Esophagus squamous epithelium (tissue), 5 donors: Measurements from ENCODE around the gene COL20A1. TPM values are rescaled to one million over a fixed set of nuclear protein-coding genes. Genes with fewer than 3 reads are reported as not detected.
"Not testable (repeated sequence)": the region's sequence is repeated elsewhere in the genome, so short reads cannot be mapped to it uniquely, and the experiment has no call there.

Experiments
- DNase-seq: peaks from one replicate; lab custom pipeline; 2025; lab: John Stamatoyannopoulos, UW
- H3K27ac ChIP-seq, 4 donors: fragments of 200-600 bp; sonication (generic); one replicate each; pipeline ENCODE4 v1.5.1; 2016 to 2019; ENCODE audit warnings: mild to moderate bottlenecking in 1 of 4
- H3K27me3 ChIP-seq, 4 donors: fragments of 200-600 bp; sonication (generic); 1 replicate in 3 of 4; 2 replicates in 1 of 4; pipeline versions ENCODE4 v1.5.1 to v1.6.0; 2017 to 2021; ENCODE audit warnings: antibody characterized with exemption in 1 of 4
- H3K36me3 ChIP-seq, 3 donors: fragments of 200-600 bp; sonication (generic); one replicate each; pipeline ENCODE4 v1.5.1; 2016 to 2019
- H3K4me1 ChIP-seq, 3 donors: fragments of 200-600 bp; sonication (generic); one replicate each; pipeline ENCODE4 v1.5.1; 2017 to 2019
- H3K4me3 ChIP-seq, 4 donors: fragments of 200-600 bp; sonication (generic); 1 replicate in 3 of 4; 2 replicates in 1 of 4; pipeline ENCODE4 v1.5.1; 2016 to 2019; ENCODE audit warnings: mild to moderate bottlenecking in 2 of 4, moderate library complexity in 1 of 4
- H3K9me3 ChIP-seq, 3 donors: fragments of 200-600 bp; sonication (generic); one replicate each; pipeline ENCODE4 v1.5.1; 2016 to 2019
- CTCF ChIP-seq, 6 experiments: fragments of 450-650 bp in 4 of 6; fragments of 200-600 bp in 2 of 6; sonication (generic) in 2 of 6; IDR thresholded peaks; one replicate each; pipeline ENCODE4 v1.5.1; 2016 to 2019; ENCODE audit warnings: antibody characterized with exemption in 6 of 6, mild to moderate bottlenecking in 4 of 6, moderate library complexity in 4 of 6
- POLR2A ChIP-seq, 4 donors: fragments of 450-650 bp; IDR thresholded peaks; one replicate each; pipeline ENCODE4 v1.6.1; 2017; ENCODE audit warnings: antibody characterized with exemption in 4 of 4, mild to moderate bottlenecking in 4 of 4, moderate library complexity in 3 of 4
- WGBS, 2 donors: methylation state at CpG; one replicate each; pipeline ENCODE4 v1.1.5; 2018; 5-methylcytosine and 5-hydroxymethylcytosine counted together
- intact Hi-C: fragments of 100-400 bp; cut with DNase I; formaldehyde crosslinking; loops from one replicate; pipeline ENCODE4 v1.15.0; 2022
- total RNA-seq, 4 donors: library from RNA; depleted of rRNA; stranded (reverse); fragments of >200 nt; gene quantifications; one replicate each; pipeline ENCODE4 v1.1.0, GENCODE V29; 2016
- donor health status: DM: yes; HTN: yes; CAD: no.

Gene COL20A1
- total RNA-seq, 4 donors from 2014 or later, result not detected

- Histone ChIP-seq H3K9me3 (peaks cover 0 to 8% (median 0%) of the 10 kb centered on the region in 3 donors), H3K27ac (no peak overlapping the region), H3K27me3 (peaks cover 0 to 79% (median 0%) of the 10 kb centered on the region in 4 donors), H3K4me3 (no peak overlapping the region), H3K36me3 (no peaks in the 10 kb centered on the region), H3K4me1 (peaks cover 0 to 14% (median 0%) of the 10 kb centered on the region in 3 donors)
- 56 to 75% methylated on average over 6 to 9 of the region's 9 CpGs for WGBS, 2 donors
- TF ChIP-seq POLR2A (IDR thresholded peaks at IDR 0.05) (no peak), CTCF (IDR thresholded peaks at IDR 0.05) (no peak)
- intact Hi-C loops, result no loop called here
- DNase-seq, result no peak
Measured at GRCh38 chr20:63335711-63336110, 42.7 kb downstream of the COL20A1 start.

DNA sequence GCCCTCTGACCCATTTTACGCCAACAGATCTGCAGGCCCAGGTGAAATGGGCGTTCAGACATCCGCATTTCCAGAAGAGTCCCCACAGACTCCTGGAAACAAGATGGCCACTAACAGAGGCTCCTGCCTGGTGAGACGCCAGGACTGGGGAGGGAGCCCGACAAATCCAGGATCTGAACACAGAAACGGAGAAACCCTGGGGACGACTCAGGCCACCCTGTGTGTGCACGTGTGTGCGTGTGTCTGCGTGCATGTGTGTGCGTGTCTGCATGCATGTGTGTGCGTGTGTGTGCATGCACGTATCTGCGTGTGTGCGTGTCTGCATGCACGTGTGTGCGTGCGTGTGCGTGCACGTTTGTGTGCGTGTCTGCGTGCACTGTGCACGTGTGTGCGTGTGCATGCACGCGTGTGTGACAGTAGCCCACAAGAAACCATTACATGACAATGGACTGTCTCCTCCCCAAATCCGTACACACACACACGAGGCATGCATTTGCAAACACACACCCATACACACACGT, 43.3 kb downstream of the COL20A1 start:
- H3K9me3 ChIP-seq, result peaks cover 0 to 8% (median 0%) of the 10 kb centered on the region in 3 donors
- DNase-seq, result no peak
- H3K27ac ChIP-seq, result no peak overlapping the region
- H3K4me1 ChIP-seq, result peaks cover 0 to 8% (median 0%) of the 10 kb centered on the region in 3 donors
- 84 to 92% methylated on average over 24 to 29 of the region's 29 CpGs for WGBS, 2 donors
- intact Hi-C loops, result no loop called here
- peaks cover 0 to 80% (median 0%) of the 10 kb centered on the region in 4 donors for H3K27me3 ChIP-seq
- no peak overlapping the region for H3K4me3 ChIP-seq
- TF ChIP-seq CTCF (IDR thresholded peaks at IDR 0.05) (no peak), POLR2A (IDR thresholded peaks at IDR 0.05) (no peak)
- H3K36me3 ChIP-seq, result no peaks in the 10 kb centered on the region

DNA sequence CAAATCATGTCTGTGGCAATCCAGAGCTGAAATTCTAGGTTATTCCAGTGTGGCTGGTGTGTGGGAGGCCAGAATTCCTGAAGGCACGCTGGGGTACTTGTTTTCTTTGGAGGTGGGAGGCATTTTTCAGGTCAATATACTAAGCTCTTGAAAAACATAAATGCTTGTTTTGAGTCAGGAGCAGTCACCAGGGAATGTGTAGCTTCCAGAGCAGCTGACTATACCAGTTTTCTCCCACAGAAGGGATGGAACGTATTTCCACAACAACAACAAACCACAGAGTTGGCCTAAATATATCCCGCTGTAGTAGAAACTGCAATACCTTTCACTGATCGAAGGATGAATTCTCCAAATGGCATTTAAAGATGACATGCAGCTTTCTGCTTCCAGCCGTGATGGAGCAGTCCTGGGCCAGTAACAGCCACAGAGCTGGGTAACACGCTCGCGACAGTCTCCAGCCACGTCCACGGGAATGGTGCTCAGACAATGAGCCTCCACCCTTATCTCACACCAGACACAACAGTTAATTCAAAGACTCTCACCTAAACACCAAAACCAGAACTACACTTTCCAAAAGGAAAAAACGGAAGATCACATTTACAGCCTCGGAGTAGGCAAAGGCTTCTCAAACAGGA, 44.9 kb downstream of the COL20A1 start:
- TF ChIP-seq POLR2A (IDR thresholded peaks at IDR 0.05) (no peak), CTCF (IDR thresholded peaks at IDR 0.05) (no peak)
- Histone ChIP-seq H3K4me3 (no peak overlapping the region), H3K27me3 (peaks cover 0 to 80% (median 0%) of the 10 kb centered on the region in 4 donors), H3K4me1 (peaks cover 0 to 10% (median 0%) of the 10 kb centered on the region in 3 donors), H3K36me3 (no peaks in the 10 kb centered on the region), H3K9me3 (no peaks in the 10 kb centered on the region), H3K27ac (no peak overlapping the region)
- DNase-seq, result no peak
- 56 to 64% methylated on average over 7 to 12 of the region's 12 CpGs for WGBS, 2 donors
- intact Hi-C loops, result no loop called here

DNA sequence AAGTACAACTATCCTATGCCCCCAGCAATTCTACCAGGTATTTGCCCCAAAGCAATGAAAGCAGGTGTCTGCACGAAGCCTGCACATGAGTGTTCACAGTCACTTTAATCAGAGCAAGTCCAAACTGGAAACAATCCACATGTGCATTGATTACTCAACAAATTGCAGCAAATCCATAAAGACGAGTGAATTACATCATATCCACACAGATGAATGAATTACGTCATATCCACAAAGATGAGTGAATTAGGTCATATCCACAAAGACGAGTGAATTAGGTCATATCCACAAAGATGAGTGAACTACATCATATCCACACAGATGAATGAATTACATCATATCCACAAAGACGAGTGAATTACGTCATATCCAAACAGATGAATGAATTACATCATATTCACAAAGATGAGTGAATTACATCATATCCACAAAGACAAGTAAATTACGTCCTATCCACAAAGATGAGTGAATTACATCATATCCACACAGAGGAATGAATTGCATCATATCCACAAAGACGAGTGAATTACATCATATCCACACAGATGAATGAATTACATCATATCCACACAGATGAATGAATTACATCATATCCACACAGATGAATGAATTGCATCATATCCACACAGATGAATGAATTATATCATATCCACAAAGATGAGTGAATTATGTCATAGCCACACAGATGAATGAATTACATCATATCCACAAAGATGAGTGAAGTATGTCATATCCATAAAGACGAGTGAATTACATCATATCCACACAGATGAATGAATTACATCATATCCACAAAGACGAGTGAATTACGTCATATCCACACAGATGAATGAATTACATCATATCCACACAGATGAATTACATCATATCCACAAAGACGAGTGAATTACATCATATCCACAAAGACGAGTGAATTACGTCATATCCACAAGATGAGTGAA, 46.4 kb downstream of the COL20A1 start:
- H3K4me3 ChIP-seq, DNase-seq, H3K27ac ChIP-seq, H3K36me3 ChIP-seq, H3K4me1 ChIP-seq, intact Hi-C loops, H3K9me3 ChIP-seq: not testable (repeated sequence)
- WGBS, 2 donors, result 48 to 53% methylated on average over 14 of the region's 14 CpGs
- peaks cover 0 to 82% (median 0%) of the 10 kb centered on the region in 4 donors for H3K27me3 ChIP-seq

DNA sequence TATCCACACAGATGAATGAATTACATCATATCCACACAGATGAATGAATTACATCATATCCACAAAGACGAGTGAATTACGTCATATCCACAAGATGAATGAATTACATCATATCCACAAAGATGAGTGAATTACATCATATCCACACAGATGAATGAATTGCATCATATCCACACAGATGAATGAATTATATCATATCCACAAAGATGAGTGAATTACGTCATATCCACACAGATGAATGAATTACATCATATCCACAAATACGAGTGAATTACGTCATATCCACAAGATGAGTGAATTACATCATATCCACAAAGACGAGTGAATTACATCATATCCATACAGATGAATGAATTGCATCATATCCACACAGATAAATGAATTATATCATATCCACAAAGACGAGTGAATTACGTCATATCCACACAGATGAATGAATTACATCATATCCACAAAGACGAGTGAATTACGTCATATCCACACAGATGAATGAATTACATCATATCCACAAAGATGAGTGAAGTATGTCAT, 47.2 kb downstream of the COL20A1 start:
- Histone ChIP-seq H3K27me3 (peaks cover 0 to 82% (median 0%) of the 10 kb centered on the region in 4 donors), H3K4me1 (peaks cover 0 to 17% (median 0%) of the 10 kb centered on the region in 3 donors)
- H3K4me3 ChIP-seq, intact Hi-C loops, H3K9me3 ChIP-seq, H3K27ac ChIP-seq, H3K36me3 ChIP-seq, DNase-seq: not testable (repeated sequence)
- WGBS, 2 donors, result 56 to 63% methylated on average over 10 of the region's 10 CpGs
